ENCODE measurements around the gene USP2. TPM values are rescaled to one million over a fixed set of nuclear protein-coding genes. Genes with fewer than 3 reads are reported as not detected.

Gene USP2
- total RNA-seq, 1 donor from 2014 or later = 140 TPM

GRCh38 chr11:119319700-119320239 lies 61.7 kb downstream of the USP2 start:
- intact Hi-C loops (cut with DNase I) = loop anchor here (5.0 kb wide), 2 partner anchors 52 to 212 kb away; partner anchors contain the start of gene C2CD2L
- DNase-seq (ENCODE audit: missing footprints) (no peak), ATAC-seq (no peak)

- no peak for DNase-seq (ENCODE audit: missing footprints)
- no peak for ATAC-seq
- intact Hi-C loops (cut with DNase I) = no loop called here
Measured at GRCh38 chr11:119319136-119319699, 62.3 kb downstream of the USP2 start.

GRCh38 chr11:119318240-119319135 lies 63.0 kb downstream of the USP2 start:
- ATAC-seq = no peak
- intact Hi-C loops (cut with DNase I) = no loop called here
- no peak for DNase-seq (ENCODE audit: missing footprints)

DNA sequence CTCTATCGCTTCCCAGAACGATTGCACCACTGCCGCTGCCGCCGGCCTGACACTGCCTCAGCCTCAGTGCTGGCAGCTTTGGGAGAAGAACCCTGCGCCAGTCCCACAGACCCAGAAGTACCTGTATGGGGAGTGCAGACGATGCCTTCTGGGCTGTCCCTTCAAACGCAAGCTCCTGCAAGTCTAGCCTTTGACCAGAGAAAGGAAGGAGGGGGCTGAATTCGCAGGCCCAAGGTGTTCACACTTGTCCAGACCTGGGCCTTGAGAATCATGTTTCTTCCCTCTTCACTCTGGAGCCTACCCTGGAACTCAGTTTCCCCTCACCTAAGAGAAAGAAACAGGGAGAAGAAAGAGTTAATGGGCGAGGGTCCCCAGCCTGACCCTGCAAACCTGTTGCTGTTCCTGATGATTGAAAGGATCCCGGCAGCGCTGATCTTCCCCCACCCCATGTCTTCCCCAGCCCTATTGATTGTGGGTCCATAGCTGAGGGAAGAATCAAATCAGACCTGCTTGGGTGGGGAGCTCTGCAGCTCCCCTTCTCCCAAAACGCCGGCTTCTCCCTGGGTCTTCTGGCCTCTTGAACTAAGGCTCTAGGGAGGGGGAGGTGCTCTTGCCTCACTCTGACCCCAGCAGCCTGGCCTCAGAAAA lies 63.8 kb downstream of the USP2 start:
- intact Hi-C loops (cut with DNase I) = loop anchor here (2.0 kb wide), 1 partner anchor 113 kb away; no protein-coding TSS in a partner anchor
- DNase-seq (ENCODE audit: missing footprints) = no peak
- no peak for ATAC-seq

DNA sequence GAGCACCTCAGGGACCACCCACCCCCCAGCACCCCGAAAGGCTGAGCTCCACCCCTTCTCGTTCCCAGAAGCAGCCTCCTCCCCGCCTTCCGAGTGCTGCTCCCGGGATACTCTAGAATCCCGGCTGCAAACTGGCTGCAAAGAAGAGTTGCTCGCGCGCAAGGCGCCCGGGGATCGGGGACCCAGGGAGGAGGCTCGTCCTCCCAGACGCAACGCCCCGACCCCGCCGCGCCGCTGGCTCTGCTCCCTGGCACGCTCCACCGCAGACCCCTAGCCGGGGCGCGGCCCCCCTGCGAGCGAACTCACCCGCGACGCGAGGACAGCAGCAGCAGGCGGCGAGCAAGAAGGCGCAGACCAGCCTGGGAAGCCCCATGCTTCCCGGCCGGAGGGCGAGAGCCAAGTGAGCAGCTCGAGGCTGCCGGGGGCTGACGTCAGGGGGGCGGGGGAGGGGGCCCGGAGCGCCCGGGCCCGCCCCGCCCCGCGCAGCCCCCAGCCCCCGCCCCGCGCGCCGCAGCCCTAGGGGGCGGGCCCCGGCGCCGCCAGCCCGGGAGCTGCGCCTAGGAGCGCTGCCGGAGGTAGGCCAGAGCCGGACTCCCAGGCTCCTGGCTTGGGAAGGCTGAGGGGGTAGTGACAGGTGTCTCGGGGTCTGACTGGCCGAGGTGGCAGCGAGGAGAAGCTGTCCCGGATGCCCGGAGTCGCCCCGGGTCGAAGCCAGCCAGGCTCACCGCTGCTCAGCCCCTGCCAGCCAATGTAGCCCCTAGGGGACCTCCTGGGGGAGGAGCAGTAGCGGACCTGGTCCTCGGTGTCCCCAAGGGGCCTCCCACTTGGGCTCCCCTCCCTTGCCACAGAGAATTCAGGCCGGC lies 64.5 kb downstream of the USP2 start, which contains the start of gene MCAM:
TSS of gene MCAM (minus strand) at position 402 of the 863 bp plus-strand sequence. CDS start at position 373, 29 bp downstream.
- DNase-seq (ENCODE audit: missing footprints) (no peak), ATAC-seq (peak; percentile 38)
- intact Hi-C loops (cut with DNase I) = loop anchor here (2.0 kb wide), 1 partner anchor 112 kb away; no protein-coding TSS in a partner anchor

DNA sequence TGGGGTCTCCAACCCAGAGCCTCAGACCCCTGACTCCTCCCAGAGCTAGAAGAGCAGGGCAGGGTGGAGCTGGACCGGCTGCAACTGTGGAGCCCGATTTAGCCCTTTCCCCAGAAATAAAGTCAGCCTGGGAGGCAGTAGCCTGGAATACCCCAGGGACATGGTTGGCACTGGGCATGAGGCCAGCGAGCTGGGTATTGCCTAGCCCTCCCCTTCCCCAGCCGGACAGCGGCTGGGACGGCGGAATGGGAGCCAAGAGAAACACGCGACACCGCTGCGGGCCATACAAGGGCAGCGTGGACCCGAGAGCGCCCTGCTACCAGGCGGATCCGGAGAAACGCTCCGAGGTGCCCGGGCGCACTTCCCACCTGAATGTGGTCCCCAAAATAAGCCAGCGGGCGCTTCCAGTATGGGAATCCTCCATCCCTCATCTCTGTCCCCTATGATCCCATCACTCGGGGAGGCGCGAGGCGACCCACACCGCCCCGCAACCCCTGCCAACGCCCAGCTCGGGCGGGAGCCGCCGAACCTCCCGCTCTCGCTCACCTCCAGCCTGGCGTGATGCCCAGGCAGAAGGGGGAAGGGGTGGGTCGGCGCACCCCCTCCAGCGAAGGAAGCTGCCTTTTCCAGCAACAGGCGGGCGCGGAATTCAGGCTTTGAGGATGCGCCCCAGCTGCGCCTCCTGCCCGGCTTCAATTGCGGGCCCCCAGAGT lies 65.3 kb downstream of the USP2 start:
- ATAC-seq (peak; percentile 12), DNase-seq (ENCODE audit: missing footprints) (no peak)
- intact Hi-C loops (cut with DNase I) = loop anchor here (2.0 kb wide), 1 partner anchor 111 kb away; no protein-coding TSS in a partner anchor

GRCh38 chr11:119315131-119316015 lies 66.1 kb downstream of the USP2 start:
- intact Hi-C loops (cut with DNase I) = loop anchor here (2.0 kb wide), 1 partner anchor 111 kb away; no protein-coding TSS in a partner anchor
- peak; percentile 40 for ATAC-seq
- no peak for DNase-seq (ENCODE audit: missing footprints)

GRCh38 chr11:119314726-119315125 lies 66.8 kb downstream of the USP2 start:
- DNase-seq (ENCODE audit: missing footprints) (no peak), ATAC-seq (no peak)
- intact Hi-C loops (cut with DNase I) = no loop called here

DNA sequence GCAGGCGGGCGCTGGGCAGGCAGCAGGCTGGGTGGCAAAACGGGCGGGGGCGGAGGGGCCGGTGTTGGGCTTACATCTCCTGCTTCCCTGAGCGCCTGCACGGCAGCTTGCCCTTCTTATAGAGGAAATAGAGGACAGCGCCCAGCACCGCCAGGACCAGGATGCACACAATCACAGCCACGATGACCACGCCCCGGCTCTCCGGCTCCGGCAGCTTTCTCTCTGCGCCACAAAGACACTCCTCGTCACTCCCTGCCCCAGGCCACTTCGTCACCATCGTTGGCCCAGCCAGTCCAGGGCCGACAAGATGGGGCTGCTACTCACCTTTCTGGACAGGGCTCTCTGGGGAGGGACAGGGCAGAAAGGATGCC lies 70.8 kb downstream of the USP2 start:
- intact Hi-C loops (cut with DNase I) = no loop called here
- no peak for DNase-seq (ENCODE audit: missing footprints)
- no peak for ATAC-seq

DNA sequence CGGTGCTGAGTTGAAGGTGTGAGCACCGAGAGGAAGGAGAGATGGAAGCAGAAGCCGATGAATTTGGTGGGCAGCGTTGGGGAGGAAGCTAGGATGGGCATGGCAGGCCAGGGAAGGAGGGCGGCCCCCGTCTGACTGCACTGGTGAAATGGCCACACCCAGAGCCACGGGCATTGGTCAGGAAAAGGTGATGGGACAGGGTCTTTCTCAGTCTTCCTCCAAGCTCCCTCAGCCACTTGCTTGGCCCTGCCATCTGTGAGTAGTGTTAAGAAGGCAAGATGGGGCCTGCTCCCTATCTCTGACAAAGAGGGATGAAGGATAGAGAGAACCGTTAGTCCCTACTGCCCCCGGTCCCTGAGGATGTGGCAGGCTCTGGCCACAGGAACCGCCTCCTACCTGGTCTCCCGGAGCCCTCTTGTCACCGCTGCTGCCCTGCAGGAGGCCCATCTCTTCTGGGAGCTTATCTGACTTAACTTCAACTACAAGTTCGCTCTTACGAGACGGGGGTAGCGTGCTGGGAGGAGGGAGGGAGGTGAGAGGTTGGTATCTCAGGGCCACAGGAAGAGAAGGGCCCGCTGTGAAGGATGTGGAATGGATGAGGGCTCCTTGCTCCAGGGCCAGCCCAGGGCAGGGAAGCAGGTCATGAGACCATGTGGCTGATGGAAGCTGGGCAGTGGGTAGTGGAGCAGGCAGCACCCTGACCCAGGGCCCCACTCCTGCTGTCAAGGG lies 71.4 kb downstream of the USP2 start:
- intact Hi-C loops (cut with DNase I) = no loop called here
- ATAC-seq (no peak), DNase-seq (ENCODE audit: missing footprints) (no peak)

- ATAC-seq (no peak), DNase-seq (ENCODE audit: missing footprints) (no peak)
- intact Hi-C loops (cut with DNase I) = no loop called here
Measured at GRCh38 chr11:119309411-119309810, 72.1 kb downstream of the USP2 start.

- intact Hi-C loops (cut with DNase I) = no loop called here
Measured at GRCh38 chr11:119307974-119308373, 73.5 kb downstream of the USP2 start.

DNA sequence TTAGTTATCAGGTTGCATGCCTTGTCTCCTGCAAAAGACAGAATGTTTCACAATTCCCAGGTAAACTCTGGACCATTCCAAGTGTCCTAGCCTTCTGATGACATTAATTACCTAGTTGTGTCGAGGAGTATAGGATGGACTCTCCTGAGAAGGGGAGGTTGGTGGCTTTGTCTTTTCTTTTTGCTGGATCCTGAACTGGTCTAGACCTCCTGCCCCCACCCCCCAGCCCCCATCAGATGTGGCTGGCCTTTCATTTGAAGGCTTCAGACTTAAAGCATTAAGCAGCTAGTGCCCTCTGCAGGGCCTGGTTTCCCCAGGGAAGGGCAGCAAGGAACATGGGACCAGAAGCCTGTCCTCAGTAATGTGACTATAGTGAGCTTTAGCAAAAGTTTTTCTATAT lies 74.3 kb downstream of the USP2 start:
- DNase-seq (ENCODE audit: missing footprints) = no peak
- ATAC-seq = no peak
- intact Hi-C loops (cut with DNase I) = no loop called here

More at GRCh38 chr11:119307974-119308373, 73.5 kb downstream of the USP2 start:
- DNase-seq (ENCODE audit: missing footprints) = no peak
- ATAC-seq = no peak

DNA sequence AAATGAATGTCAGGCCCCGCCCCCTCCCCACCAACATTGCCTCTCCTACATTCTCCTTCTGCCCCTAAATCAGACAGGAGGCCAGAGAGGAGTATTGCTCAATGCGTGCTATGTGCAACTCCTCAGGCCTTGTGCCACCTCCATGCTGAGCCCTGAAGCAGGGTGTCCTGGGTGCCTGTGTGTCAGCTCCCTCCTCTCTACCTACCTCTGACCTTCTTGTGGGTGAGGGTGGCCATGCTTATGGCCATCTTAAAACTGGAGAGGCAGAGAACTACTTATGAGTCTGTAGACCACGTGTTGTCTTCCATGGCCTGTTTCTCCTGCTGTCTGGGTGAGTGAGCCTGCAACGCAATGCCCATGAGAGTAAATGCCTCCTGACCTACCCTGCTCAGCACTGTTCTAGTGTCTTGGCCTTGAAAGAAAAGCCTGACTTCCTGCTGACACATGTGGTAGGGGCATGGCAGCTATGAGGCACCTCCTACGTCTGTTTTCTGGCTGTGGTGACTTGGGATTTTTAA lies 75.1 kb downstream of the USP2 start:
- peak; percentile 27 for ATAC-seq
- DNase-seq (ENCODE audit: missing footprints) = no peak
- intact Hi-C loops (cut with DNase I) = no loop called here

- no peak for DNase-seq (ENCODE audit: missing footprints)
- ATAC-seq = no peak
- intact Hi-C loops (cut with DNase I) = no loop called here
Measured at GRCh38 chr11:119305556-119306372, 75.7 kb downstream of the USP2 start.
